ENCODE data around the gene GSC2.

DNA sequence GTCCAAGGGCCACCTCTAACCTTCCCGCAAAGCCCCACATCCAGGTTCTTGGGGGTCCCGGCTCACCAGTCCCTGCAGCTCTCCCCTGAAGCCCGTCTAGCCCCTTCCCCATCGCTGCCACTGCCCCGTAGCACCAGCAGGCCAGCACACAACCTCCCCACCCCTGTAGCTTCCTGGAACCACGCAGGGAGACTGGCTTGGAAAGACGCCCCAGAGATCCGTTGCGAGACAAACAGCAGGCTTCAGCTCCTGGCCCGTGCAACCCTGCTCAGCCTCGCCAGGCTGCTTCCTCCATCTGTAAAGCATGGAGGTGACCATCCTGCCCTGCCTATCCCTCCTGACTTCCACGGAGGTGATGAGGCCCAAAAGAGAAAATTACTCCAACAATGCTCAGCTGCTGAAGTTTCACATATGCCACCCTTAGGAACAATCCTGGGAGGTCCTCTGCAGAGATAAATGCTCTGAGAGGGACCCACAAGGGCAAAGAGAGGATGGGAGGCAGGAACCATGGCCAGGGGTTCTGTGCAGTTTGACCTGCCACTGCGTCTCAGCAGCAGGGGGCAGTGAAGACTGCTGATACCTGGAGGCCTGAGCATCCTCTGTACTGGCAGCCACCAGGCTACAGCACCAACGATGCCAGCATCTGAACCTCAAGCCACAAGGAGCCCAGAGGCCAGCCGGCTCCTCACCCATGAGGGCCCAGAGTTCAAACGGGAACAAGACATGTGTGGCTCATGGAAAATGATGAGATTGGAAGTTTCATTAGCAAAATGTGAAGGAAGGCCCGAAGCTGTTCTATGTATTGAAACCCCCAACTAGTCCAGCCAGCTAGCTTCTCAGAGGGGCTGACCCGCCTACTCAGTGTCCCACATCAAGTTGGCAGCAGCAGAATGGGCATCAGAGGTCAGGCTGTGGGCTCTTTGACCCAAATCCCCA lies 44.0 kb downstream of the GSC2 start:
- TF ChIP-seq, protein P1, sequence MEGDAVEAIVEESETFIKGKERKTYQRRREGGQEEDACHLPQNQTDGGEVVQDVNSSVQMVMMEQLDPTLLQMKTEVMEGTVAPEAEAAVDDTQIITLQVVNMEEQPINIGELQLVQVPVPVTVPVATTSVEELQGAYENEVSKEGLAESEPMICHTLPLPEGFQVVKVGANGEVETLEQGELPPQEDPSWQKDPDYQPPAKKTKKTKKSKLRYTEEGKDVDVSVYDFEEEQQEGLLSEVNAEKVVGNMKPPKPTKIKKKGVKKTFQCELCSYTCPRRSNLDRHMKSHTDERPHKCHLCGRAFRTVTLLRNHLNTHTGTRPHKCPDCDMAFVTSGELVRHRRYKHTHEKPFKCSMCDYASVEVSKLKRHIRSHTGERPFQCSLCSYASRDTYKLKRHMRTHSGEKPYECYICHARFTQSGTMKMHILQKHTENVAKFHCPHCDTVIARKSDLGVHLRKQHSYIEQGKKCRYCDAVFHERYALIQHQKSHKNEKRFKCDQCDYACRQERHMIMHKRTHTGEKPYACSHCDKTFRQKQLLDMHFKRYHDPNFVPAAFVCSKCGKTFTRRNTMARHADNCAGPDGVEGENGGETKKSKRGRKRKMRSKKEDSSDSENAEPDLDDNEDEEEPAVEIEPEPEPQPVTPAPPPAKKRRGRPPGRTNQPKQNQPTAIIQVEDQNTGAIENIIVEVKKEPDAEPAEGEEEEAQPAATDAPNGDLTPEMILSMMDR (IDR thresholded peaks at IDR 0.05 in 4 of 5, conservative IDR thresholded peaks at IDR 0.05 in 1 of 5) = peak in 2 of 5 experiments; percentile 36 to 39
- no peak for TF ChIP-seq POLR2A (IDR thresholded peaks at IDR 0.05)
